ENCODE data around the gene DBI.

DBI gene

GRCh38 chr2:119366649-119367471 is at the start of gene DBI, which contains the start of gene C2orf76:
Gene DBI, plus strand, starts transcription at chr2:119366977. Its CDS starts 75 bp downstream, at chr2:119367052.
Gene C2orf76, minus strand, starts transcription at chr2:119366834. Its CDS starts 26,875 bp downstream, at chr2:119339959.
- DNase-seq = peak; percentile 92

GRCh38 chr2:119317554-119317953 is 49.2 kb upstream of the DBI start:
- DNase-seq = no peak

- DNase-seq = no peak
Observed at GRCh38 chr2:119319593-119319992, 47.2 kb upstream of the DBI start.

DNA sequence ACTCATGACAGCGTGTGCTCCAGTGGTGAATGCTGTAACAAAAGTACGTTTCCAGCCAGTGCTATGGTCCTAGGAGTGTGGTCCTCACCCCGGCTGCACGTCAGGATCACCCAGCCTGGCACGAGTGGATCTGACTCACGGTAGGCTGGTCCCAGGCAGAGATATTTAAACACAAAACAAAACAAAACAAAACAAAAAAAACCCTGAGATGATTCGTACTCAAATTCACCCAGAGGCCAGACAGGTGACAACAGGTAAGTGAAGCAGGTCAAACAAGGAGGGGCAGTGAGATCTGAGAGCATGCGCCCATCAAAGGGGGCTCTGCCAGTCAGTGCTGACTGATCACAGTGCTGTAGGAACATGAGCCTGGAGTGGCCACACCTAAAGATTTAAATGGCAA is 43.3 kb upstream of the DBI start:
- no peak for DNase-seq

- no peak for DNase-seq
Observed at GRCh38 chr2:119324685-119325270, 42.0 kb upstream of the DBI start.

DNA sequence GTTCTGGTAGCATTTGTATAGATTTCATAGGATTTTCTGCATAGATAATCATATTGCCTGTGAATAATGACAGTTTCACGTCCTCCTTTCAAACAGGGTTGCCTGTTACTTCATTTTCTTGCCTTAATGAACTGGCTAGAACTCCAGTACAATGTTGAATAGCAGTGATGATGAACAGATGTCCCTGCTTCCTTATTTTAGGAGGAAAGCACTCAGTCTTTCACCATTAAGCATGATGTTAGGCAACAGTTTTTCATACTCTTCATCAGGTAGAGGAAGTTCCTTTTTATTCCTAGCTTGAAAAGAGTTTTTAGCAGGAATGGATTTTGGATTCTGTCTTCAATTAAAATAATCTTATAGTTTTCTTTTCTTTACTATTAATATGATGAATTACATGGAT is 39.8 kb upstream of the DBI start:
- no peak for DNase-seq

- DNase-seq = no peak
Observed at GRCh38 chr2:119327431-119327830, 39.3 kb upstream of the DBI start.

DNA sequence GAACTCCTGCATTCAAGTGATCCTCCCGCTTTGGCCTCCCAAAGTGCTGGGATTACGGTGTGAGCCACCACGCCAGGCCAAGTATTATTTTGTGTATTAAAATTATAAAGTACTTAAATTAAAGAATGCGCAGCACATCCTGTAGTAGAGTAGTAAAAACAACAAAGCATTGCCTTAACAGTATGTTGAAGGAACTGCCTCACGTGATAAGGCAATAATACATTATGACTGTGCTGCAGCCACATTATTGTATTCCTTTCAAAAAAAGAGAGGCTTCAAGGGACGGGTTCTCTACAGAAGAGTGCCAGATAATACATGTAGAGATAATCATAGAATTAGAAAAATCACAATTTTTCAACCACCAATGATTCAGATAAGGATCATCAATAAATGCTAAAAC is 33.8 kb upstream of the DBI start:
- DNase-seq = no peak

DNA sequence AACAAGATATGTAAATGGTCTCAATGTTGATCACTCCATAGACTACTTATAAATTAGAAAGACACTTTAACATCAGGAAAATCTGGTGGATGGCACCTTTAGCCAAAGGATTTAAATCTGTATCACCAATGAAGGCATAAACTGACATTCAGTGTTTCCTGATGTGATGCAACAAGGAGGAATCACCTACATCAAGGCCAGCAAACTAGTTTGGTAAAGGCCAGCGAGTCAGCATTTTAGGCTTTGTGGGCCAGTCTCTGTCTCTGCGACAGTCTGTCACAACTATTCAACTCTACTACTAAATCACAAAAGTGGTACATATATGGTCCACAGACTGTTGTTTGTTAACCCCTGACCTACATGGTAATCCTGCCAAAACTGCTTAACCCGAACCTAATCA is 33.4 kb upstream of the DBI start:
- DNase-seq = no peak

DNA sequence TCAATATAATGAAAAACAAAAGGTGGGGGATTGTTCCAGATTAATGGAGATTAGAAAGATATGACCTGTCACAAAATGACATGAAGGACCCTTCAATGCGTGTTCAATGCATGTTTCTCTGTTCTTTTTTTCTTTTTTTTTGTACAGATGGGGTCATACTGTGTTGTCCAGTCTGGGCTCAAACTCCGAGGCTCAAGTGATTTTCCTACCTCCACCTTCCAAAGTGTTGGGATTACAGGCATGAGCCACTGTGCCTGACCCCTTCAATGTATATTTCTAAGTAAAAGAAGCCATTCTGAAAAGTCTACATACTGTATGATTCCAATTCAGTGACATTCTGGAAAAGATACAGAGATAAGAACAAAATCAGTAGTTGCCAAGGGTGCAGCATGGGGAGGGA is 32.9 kb upstream of the DBI start:
- DNase-seq = no peak

- no peak for DNase-seq
Observed at GRCh38 chr2:119337749-119338148, 29.0 kb upstream of the DBI start.

- no peak for DNase-seq
Observed at GRCh38 chr2:119338272-119338671, 28.5 kb upstream of the DBI start.

- peak; percentile 55 for DNase-seq
Observed at GRCh38 chr2:119338826-119339561, 27.8 kb upstream of the DBI start.

- DNase-seq = no peak
Observed at GRCh38 chr2:119339562-119339923, 27.2 kb upstream of the DBI start.

DNA sequence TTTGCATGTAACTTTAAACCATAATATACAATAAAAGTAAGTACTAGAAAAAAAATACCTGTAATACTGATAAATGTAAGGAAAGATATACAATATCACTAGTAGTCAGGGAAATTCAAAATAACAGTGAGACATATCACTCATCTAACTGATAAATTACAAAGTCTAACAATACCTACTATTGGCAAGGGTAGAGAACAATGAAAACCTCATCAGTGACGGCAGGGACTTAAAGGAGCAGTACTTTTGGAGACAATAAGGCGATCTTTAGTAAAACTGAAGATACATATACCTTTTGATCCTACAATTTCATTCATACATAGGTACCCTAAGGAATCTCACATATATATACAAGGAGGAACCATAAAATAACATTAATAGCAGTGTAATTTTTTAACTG is 25.1 kb upstream of the DBI start:
- no peak for DNase-seq

DNA sequence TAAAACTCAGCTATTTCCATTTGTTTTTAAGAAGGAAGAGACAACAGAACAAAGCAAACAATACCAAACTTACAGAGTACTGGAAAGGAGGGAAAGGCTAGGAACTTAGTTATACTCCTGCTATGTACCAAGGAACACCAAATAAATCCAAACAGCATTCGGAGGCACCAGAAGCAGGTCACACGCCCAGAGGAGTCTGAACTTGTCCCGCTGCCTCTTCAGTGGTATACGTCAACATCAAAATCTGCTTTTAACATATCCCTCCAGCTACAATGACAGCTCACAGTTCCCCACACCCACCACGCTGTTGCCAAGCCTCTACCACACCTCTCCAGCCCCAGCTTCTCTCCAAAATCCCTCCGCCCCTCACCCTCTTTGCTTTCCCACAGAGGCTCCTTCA is 17.5 kb upstream of the DBI start:
- no peak for DNase-seq

DNA sequence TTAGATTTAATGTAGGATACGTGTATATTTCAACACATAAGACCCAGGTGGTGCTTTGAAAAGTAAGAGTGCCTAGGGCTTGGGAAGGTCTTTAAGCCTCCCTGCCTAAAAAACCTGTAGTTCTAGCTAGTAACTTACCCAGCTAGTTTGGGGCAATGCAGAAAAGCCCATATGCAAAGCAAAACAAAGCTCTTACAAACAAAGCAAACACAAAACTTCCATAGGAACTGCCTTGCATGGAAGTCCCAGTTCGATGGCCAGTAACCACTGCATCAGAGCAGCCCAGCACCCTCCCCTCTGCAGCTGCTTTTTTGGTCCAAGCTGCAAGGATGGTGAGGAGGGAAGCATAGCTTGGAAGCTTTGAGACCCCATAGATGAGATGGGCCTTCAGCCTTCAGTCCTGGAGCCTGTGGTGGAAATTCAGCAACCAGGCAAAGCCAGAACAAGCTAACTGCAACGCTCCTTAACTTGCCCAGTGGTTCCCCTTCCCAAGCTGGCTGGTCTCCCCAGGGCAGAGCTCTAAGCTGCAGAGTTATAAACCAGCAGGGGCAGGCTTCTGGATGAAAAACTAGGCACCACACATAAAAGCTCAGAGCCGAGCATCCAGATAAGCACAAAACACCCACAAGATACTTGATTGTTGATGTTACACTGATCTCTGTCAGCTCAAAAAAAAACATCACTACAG is 16.3 kb upstream of the DBI start:
- no peak for DNase-seq

GRCh38 chr2:119352357-119352756 is 14.4 kb upstream of the DBI start:
- DNase-seq = no peak

DNA sequence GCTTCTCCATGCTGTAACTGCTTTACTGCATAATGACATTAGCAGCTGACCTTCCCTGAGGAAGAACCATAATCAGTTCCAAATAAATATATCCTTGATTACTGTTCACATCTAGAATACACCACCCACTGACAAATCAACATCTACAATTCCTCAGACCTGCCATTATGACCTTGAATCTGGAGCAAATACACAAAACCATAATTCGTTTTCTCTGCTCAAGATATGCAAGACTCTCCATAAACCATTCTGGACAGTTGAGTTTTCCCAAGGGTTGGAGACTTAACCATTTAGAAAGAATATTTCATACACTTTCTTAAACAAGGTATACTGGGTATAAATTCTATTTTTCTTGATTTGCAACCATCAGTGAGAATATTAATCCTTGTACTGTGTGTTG is 11.9 kb upstream of the DBI start:
- no peak for DNase-seq

- DNase-seq = no peak
Observed at GRCh38 chr2:119359774-119360173, 7.0 kb upstream of the DBI start.

GRCh38 chr2:119360423-119360966 is 6.3 kb upstream of the DBI start:
- no peak for DNase-seq

DNA sequence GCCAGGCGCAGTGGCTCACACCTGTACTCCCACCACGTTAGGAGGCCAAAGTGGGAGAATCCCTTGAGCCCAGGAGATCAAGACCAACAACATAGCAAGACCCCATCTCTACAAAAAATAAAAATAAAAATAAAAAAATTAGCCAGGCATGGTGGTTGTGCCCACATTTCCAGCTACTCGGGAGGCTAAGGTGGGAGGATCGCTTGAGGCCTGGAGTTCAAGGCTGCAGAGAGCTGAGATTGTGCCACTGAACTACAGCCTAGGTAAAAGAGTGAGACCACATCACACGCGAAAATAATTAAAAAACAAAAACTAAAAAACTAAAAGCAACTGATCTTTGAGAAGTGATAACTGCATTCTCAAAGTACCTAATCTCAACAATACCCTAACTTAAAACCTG is 2.0 kb upstream of the DBI start:
- no peak for DNase-seq

DNA sequence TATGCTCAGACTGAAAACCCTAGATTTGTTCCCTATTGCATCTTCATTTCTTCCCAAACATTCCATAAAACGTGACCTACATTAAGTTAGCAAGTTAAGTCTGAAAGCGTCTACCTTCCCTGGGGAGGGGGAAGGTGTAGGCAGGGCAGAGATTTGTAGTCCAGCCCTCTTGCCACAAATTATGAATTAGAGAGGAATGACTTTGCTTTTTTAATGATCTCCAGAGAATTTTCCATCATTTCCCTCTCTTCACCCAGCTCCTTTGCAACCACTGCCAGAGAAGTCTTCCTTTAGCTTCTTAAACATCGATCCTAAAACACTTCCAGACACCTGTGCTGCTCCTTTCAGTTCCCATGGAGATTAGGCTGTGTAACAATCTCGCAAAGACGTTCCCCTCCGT is 1.3 kb upstream of the DBI start:
- no peak for DNase-seq
